DND-41 (cell line): ENCODE data around the gene CNTNAP3.
"Not testable (repeated sequence)": the region's sequence is repeated elsewhere in the genome, so short reads cannot be mapped to it uniquely, and the experiment has no call there.

Experiments
- EZH2 ChIP-seq: IDR thresholded peaks from 3 replicates; pipeline ENCODE4 v1.6.1; 2012; ENCODE audit warnings: borderline replicate concordance, low read depth, mild to moderate bottlenecking, moderate library complexity, low read length, inconsistent platforms; ENCODE audit not compliant: severe bottlenecking
- TF ChIP-seq, protein P1 (sequence below): IDR thresholded peaks from 2 replicates; pipeline ENCODE4 v1.5.1; 2012; ENCODE audit warnings: borderline replicate concordance, low read length, moderate library complexity, mild to moderate bottlenecking; ENCODE audit not compliant: poor library complexity, severe bottlenecking; ENCODE audit errors: extremely low read depth

DNA sequence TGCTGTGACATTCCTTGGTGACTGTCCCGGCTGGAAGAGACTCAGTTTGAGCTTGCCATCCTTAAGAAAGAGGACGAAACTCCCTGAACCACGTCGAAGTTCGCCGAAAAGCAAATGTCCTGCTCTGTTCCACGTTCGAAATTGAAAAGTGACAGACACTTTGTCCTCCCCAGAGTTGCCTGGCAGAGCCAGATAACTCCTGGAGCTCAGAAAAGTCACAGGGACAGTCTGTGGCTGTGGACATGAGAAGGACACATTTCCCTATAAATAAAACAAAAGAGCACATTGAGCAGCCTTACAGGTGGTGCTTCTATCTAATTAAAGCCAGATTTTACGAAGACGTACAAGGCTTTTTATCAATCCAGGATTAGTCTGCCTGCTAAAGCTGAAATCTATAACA is 116.6 kb downstream of the CNTNAP3 start:
- TF ChIP-seq, protein P1, sequence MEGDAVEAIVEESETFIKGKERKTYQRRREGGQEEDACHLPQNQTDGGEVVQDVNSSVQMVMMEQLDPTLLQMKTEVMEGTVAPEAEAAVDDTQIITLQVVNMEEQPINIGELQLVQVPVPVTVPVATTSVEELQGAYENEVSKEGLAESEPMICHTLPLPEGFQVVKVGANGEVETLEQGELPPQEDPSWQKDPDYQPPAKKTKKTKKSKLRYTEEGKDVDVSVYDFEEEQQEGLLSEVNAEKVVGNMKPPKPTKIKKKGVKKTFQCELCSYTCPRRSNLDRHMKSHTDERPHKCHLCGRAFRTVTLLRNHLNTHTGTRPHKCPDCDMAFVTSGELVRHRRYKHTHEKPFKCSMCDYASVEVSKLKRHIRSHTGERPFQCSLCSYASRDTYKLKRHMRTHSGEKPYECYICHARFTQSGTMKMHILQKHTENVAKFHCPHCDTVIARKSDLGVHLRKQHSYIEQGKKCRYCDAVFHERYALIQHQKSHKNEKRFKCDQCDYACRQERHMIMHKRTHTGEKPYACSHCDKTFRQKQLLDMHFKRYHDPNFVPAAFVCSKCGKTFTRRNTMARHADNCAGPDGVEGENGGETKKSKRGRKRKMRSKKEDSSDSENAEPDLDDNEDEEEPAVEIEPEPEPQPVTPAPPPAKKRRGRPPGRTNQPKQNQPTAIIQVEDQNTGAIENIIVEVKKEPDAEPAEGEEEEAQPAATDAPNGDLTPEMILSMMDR, result not testable (repeated sequence)
- not testable (repeated sequence) for TF ChIP-seq EZH2
